K562 (cell line): Measurements from ENCODE around the gene SPINT1.

Experiments
- BRF2 ChIP-seq: IDR thresholded peaks from 3 replicates; pipeline ENCODE4 v1.6.1; 2011; ENCODE audit warnings: borderline replicate concordance, mild to moderate bottlenecking; ENCODE audit not compliant: insufficient read length, insufficient read depth
- CTCF ChIP-seq, 3 experiments: IDR thresholded peaks in 2 of 3; conservative IDR thresholded peaks in 1 of 3; 2 replicates each; pipeline ENCODE4 v1.5.1; 2011 to 2012; ENCODE audit warnings: low read length in 3 of 3, mild to moderate bottlenecking in 3 of 3, control low read depth in 2 of 3, improper control_type of control experiment in 1 of 3, inconsistent platforms in 1 of 3, low read depth in 1 of 3, mixed read lengths in 1 of 3, moderate library complexity in 1 of 3; ENCODE audit not compliant: insufficient read depth in 2 of 3
- MAX ChIP-seq: sonication (generic); formaldehyde crosslinking; IDR thresholded peaks from 2 replicates; pipeline ENCODE4 v1.9.0; 2022; ENCODE audit warnings: mild to moderate bottlenecking, missing genetic modification reagents
- MCM3 ChIP-seq: fragments of 450-650 bp; IDR thresholded peaks from 2 replicates; pipeline ENCODE4 v1.6.1; 2016
- RAD21 ChIP-seq, 2 experiments: fragments of 250-450 bp in 1 of 2; fragments of 450-650 bp in 1 of 2; sonication (Bioruptor Pico) in 1 of 2; formaldehyde crosslinking in 1 of 2; IDR thresholded peaks in 1 of 2; conservative IDR thresholded peaks in 1 of 2; 2 replicates each; pipeline versions ENCODE4 v1.4.0 to v1.8.0; 2020 to 2022; ENCODE audit warnings: mild to moderate bottlenecking in 2 of 2, moderate library complexity in 1 of 2
- SMC3 ChIP-seq: conservative IDR thresholded peaks from 2 replicates; pipeline ENCODE4 v1.6.1; 2011; ENCODE audit warnings: low read depth, low read length, improper control_type of control experiment; ENCODE audit not compliant: insufficient read depth
- TAF1 ChIP-seq: IDR thresholded peaks from 2 replicates; pipeline ENCODE4 v1.6.1; 2011; ENCODE audit warnings: mild to moderate bottlenecking, low read length, moderate library complexity; ENCODE audit not compliant: insufficient read depth, control insufficient read depth, severe bottlenecking; ENCODE audit errors: extremely low read depth
- TCF7L2 ChIP-seq: fragments of 150-350 bp; IDR thresholded peaks from 2 replicates; pipeline ENCODE4 v1.6.1; 2016; ENCODE audit warnings: low read depth, mild to moderate bottlenecking, low read length, moderate library complexity
- THRA ChIP-seq: fragments of 450-650 bp; IDR thresholded peaks from 2 replicates; pipeline ENCODE4 v1.6.1; 2017; ENCODE audit warnings: mild to moderate bottlenecking, moderate library complexity
- YBX1 ChIP-seq: fragments of 450-650 bp; IDR thresholded peaks from 2 replicates; pipeline ENCODE4 v1.7.1; 2016; ENCODE audit warnings: mild to moderate bottlenecking
- ZNF232 ChIP-seq: sonication (generic); formaldehyde crosslinking; IDR thresholded peaks from 2 replicates; pipeline ENCODE4 v1.8.0; 2022; ENCODE audit warnings: mild to moderate bottlenecking, missing genetic modification reagents
- ZNF561 ChIP-seq: fragments of 450-650 bp; formaldehyde crosslinking; conservative IDR thresholded peaks from 2 replicates; pipeline ENCODE4 v1.4.0; 2020; ENCODE audit warnings: mild to moderate bottlenecking, moderate library complexity

GRCh38 chr15:40873694-40874561 lies 30.1 kb downstream of the SPINT1 start, which contains the start of gene RHOV:
- TF ChIP-seq MCM3 (no peak), BRF2 (no peak), YBX1 (no peak), THRA (no peak), MAX (CRISPR knock-in tag) (peak; percentile 78), TAF1 (no peak), CTCF (IDR thresholded peaks at IDR 0.05 in 2 of 3, conservative IDR thresholded peaks at IDR 0.05 in 1 of 3; ENCODE audit: insufficient read depth in 2 of 3, low read depth in 1 of 3, low read length in 3 of 3) (peak; percentile 66 to 73 (median 68); a peak in 5 of 6 replicates), RAD21 (CRISPR knock-in tag; conservative IDR thresholded peaks at IDR 0.05 in 1 of 2, IDR thresholded peaks at IDR 0.05 in 1 of 2) (0 out of 4 replicates have a peak, but pooled peaks of 1 of the 2 experiments have one; percentile 38), ZNF561 (CRISPR knock-in tag) (no peak), SMC3 (0 out of 2 replicates have a peak, but pooled peaks have one; percentile 9), ZNF232 (no peak), TCF7L2 (no peak)
